ENCODE results near the gene CHST5. TPM values are rescaled to one million over a fixed set of nuclear protein-coding genes. Genes with fewer than 3 reads are reported as not detected.

Gene CHST5
- under 1 TPM; 0.27 to 0.44 TPM for total RNA-seq

- ChIA-PET POLR2A (no interaction called here), CTCF (interaction anchor here (1.1 kb wide), 1 partner anchor 18 kb away, joined by 5 read pairs; no protein-coding TSS in a partner anchor)
Observed at GRCh38 chr16:75535901-75536300, at the start of gene CHST5. Gene CHST5 (minus strand): TSS chr16:75536108. CDS start chr16:75530384, 5,724 bp downstream.

GRCh38 chr16:75584108-75584507 lies 48.2 kb upstream of the CHST5 start:
- ChIA-PET CTCF (no interaction called here), POLR2A (interaction anchor here (0.5 kb wide), 1 partner anchor 54 kb away, joined by 6 read pairs; no protein-coding TSS in a partner anchor)

- ChIA-PET POLR2A (no interaction called here), CTCF (no interaction called here)
Observed at GRCh38 chr16:75579281-75579834, 43.5 kb upstream of the CHST5 start.

GRCh38 chr16:75578725-75579124 lies 42.8 kb upstream of the CHST5 start:
- CTCF ChIA-PET = interaction anchor here (0.7 kb wide), 1 partner anchor 185 kb away, joined by 3 read pairs; no protein-coding TSS in a partner anchor
- POLR2A ChIA-PET = no interaction called here

GRCh38 chr16:75578212-75578611 lies 42.3 kb upstream of the CHST5 start:
- CTCF ChIA-PET = interaction anchor here (0.7 kb wide), 1 partner anchor 186 kb away, joined by 3 read pairs; no protein-coding TSS in a partner anchor
- POLR2A ChIA-PET = interaction anchor here (0.7 kb wide), 1 partner anchor 24 kb away, joined by 5 read pairs; no protein-coding TSS in a partner anchor

- ChIA-PET POLR2A (interaction anchor here (0.6 kb wide), 1 partner anchor 10 kb away, joined by 3 read pairs; the partner anchor contains the start of gene GABARAPL2), CTCF (no interaction called here)
Observed at GRCh38 chr16:75576384-75576811, 40.5 kb upstream of the CHST5 start.

- ChIA-PET CTCF (no interaction called here), POLR2A (interaction anchor here (0.6 kb wide), 1 partner anchor 10 kb away, joined by 3 read pairs; the partner anchor contains the start of gene GABARAPL2)
Observed at GRCh38 chr16:75575958-75576357, 40.0 kb upstream of the CHST5 start.

GRCh38 chr16:75573955-75574354 lies 38.0 kb upstream of the CHST5 start:
- ChIA-PET POLR2A (no interaction called here), CTCF (interaction anchor here (1.2 kb wide), 1 partner anchor 9 kb away, joined by 3 read pairs; no protein-coding TSS in a partner anchor)

- CTCF ChIA-PET = no interaction called here
- POLR2A ChIA-PET = no interaction called here
Observed at GRCh38 chr16:75572864-75573542, 37.1 kb upstream of the CHST5 start.

GRCh38 chr16:75570396-75571065 lies 34.6 kb upstream of the CHST5 start:
- CTCF ChIA-PET = no interaction called here
- POLR2A ChIA-PET = no interaction called here

- ChIA-PET POLR2A (interaction anchor here (0.6 to 1.7 kb wide), 2 partner anchors 12 to 900 kb away, joined by 3 to 8 read pairs; partner anchors contain the start of gene TMEM231), CTCF (interaction anchor here (1.0 kb wide), 1 partner anchor 54 kb away, joined by 3 read pairs; no protein-coding TSS in a partner anchor)
Observed at GRCh38 chr16:75567911-75568310, 32.0 kb upstream of the CHST5 start.

GRCh38 chr16:75566758-75567255 lies 30.9 kb upstream of the CHST5 start:
- CTCF ChIA-PET = interaction anchor here (1.1 kb wide), 1 partner anchor 49 kb away, joined by 3 read pairs; no protein-coding TSS in a partner anchor

GRCh38 chr16:75566040-75566757 lies 30.3 kb upstream of the CHST5 start, which contains the start of gene GABARAPL2:
Gene GABARAPL2 (plus strand): TSS chr16:75566379. CDS start chr16:75566487, 108 bp downstream.
- CTCF ChIA-PET = interaction anchor here (1.1 kb wide), 1 partner anchor 49 kb away, joined by 3 read pairs; no protein-coding TSS in a partner anchor
- POLR2A ChIA-PET = interaction anchor here (0.5 to 1.8 kb wide), 6 partner anchors 10 to 67 kb away, joined by 3 to 8 read pairs (median 8); partner anchors contain the start of genes ADAT1 and TMEM231

More at GRCh38 chr16:75566758-75567255, 30.9 kb upstream of the CHST5 start:
- POLR2A ChIA-PET = interaction anchor here (0.5 to 1.8 kb wide), 4 partner anchors 11 to 67 kb away, joined by 7 to 8 read pairs (median 8); partner anchors contain the start of genes ADAT1 and TMEM231

GRCh38 chr16:75565640-75566039 lies 29.7 kb upstream of the CHST5 start:
- ChIA-PET CTCF (interaction anchor here (1.1 kb wide), 3 partner anchors 9 to 57 kb away, joined by 3 to 5 read pairs (median 3); partner anchors contain the start of gene ADAT1), POLR2A (interaction anchor here (0.6 to 1.8 kb wide), 4 partner anchors 10 to 57 kb away, joined by 3 to 8 read pairs (median 6); partner anchors contain the start of genes ADAT1 and TMEM231)

- POLR2A ChIA-PET = interaction anchor here (0.7 kb wide), 1 partner anchor 84 kb away, joined by 3 read pairs; no protein-coding TSS in a partner anchor
- CTCF ChIA-PET = no interaction called here
Observed at GRCh38 chr16:75559564-75560372, 23.9 kb upstream of the CHST5 start.

GRCh38 chr16:75558846-75559401 lies 23.0 kb upstream of the CHST5 start:
- ChIA-PET CTCF (interaction anchor here (3.5 kb wide), 1 partner anchor 42 kb away, joined by 12 read pairs; no protein-coding TSS in a partner anchor), POLR2A (interaction anchor here (0.7 kb wide), 2 partner anchors 40 to 85 kb away, joined by 3 read pairs; no protein-coding TSS in a partner anchor)

- ChIA-PET CTCF (interaction anchor here (0.6 to 3.5 kb wide), 4 partner anchors 40 to 233 kb away, joined by 3 to 12 read pairs (median 4); partner anchors contain the start of gene ADAT1), POLR2A (interaction anchor here (0.5 to 1.9 kb wide), 5 partner anchors 9 to 92 kb away, joined by 3 to 8 read pairs (median 5); partner anchors contain the start of genes GABARAPL2, KARS1 and TERF2IP)
Observed at GRCh38 chr16:75556431-75556950, 20.6 kb upstream of the CHST5 start.

Measured in activated CD8-positive, alpha-beta memory T cell treated with anti-CD3 and anti-CD28 coated beads for 36 hours (primary cell).